HG02852 (cell line): ENCODE results near the gene MICOS13.
"Not testable (repeated sequence)": the region's sequence is repeated elsewhere in the genome, so short reads cannot be mapped to it uniquely, and the experiment has no call there.

Source experiments
- ATAC-seq: cut with Tn5 transposase; IDR thresholded peaks from one replicate; pipeline ENCODE4 v1.9.1; 2021; ENCODE audit warnings: mild to moderate bottlenecking, moderate library complexity; ENCODE audit not compliant: unreplicated experiment

Gene MICOS13

DNA sequence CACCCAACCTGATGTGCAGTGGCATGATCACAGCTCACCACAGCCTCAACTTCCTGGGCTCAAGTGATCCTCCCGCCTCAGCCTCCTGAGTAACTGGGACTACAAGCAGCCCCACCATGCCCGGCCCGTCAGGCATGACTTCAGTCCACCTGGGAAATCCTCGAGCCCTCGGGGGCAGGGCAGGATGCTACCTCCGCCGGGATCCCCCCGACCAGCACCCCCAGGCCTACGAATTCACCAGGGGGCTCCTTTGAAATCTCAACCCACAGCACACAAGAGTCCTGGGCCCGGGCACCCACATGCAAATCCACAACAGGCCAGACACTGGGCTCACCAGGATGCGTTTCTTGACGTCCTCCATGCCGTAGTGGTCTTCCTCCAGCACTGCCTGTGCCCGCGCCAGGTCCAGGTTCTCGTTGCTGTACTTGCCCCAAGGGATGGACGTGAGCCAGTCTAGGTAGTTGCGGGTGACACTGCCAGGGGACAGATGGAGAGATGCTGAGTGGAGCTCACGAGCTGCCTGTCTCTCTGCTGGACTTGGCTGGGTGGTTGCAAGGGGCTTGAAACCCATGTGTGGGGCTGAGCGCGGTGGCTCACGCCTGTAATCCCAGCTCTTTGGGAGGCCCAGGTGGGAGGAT, 20.3 kb upstream of the MICOS13 start:
- ATAC-seq, result no peak

DNA sequence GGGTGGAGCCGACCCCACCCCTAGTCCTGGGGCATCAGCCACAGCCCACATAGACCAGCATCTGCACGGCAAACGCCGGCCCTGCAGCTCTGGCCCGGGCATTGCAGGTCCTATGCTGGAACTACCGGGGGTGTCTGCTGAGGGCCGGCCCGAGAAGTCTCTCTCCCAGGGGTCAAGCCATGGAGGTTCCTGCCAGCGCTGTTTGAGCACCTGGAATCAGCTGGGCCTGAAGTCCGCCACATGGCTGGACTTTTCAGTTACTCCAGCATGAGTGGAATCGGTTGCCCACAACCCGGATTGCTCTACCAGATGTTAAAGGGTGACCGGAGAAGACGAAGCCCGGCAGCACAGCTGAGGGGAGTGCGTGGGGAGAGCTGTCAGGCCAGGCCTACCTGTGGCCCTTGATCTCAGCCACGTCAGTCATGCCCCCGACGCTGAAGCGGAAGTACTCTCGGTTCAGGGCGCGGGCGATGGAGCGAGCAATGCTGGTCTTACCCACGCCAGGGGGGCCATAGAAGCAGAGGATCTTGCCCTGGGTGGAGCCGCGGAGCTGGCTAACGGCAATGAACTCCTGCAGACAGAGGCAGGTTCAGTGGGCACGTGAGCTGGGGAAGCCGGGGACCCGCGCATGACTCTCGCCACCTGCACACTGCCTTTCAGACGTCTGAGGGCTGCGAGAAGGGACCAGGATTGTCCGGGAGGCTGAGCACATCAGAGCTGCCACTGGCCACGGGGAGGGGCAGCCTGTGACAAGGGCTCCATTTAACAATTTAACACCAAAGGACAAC, 18.5 kb upstream of the MICOS13 start:
- no peak for ATAC-seq

DNA sequence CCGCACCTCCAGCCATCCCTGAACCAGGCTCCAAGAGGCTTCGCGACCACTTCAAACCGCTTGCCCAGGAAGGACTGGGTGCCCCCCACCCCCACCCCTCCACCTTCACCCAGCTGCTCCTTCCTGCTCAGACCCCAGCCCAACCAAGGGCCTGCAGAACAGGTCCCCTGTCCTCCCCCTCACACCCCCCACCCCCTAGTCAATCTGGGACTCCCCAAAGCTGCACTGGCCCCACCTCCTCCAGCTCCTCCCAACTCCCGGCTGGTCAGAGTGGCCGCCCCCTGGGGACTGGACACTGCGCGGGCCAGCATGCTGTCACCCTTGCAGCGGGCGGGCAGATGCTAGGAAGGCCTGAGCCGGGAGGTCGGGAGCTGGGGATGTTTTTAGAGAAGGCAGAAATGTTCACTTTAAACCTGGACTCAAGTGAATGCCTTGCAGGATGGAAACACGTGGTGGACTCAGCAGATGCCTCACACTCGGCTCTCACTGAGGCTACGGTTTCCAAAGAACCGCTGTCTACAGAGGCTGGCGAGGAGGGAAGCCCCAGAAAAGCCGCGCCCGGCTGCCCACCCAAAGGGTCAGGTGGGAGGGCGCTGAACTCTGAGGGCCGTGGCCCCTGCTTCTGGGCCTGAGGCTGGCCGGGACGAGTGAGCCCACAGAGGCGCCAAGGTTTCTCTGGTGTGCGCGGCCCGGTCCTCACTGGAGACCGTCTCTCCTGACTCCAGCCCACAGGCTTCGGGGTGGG, 17.7 kb upstream of the MICOS13 start:
- ATAC-seq, result no peak

DNA sequence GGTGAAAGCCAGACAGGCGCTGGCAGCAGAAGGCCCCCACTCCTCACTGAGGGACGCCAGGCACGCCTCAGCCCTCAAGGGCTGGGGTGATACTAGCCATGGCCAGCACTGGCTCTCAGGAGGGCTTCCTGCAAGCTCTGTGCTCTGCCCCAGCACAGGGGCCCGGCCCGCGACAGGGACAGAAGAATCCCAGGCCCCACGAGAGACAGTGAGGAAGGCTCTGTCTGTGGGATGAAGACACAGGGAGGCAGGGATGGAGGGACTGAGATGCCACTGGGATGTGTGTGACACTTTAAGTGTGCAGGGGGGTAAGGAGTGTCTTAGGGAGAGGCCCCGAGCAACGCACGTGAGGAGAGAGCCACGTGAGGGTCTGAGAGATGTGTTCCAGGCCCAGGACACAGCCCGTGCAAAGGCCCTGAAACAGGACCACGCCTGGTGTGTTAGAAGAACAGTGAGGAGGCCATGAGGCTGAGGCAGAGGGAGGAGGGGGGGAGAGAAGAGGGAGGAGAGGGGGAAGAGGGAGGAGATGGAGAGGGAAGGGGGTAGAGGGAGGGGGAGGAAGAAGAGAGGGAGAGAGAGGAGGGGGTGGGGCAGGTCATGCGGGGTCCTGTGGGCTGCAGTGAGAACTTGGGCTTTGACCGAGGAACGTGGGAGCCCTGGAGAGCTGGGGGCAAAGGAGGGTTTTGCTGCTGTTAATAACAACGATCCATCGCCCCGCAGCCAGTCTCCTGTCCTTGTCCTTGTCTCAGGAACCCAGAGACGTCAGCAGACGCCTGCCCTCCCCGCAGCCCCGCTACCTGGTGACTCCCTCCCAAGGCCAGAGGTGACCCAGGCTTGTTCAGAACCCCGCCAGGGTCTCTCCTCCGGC, 16.9 kb upstream of the MICOS13 start:
- ATAC-seq, result no peak

GRCh38 chr19:5696196-5697021, 16.1 kb upstream of the MICOS13 start:
- ATAC-seq, result no peak

DNA sequence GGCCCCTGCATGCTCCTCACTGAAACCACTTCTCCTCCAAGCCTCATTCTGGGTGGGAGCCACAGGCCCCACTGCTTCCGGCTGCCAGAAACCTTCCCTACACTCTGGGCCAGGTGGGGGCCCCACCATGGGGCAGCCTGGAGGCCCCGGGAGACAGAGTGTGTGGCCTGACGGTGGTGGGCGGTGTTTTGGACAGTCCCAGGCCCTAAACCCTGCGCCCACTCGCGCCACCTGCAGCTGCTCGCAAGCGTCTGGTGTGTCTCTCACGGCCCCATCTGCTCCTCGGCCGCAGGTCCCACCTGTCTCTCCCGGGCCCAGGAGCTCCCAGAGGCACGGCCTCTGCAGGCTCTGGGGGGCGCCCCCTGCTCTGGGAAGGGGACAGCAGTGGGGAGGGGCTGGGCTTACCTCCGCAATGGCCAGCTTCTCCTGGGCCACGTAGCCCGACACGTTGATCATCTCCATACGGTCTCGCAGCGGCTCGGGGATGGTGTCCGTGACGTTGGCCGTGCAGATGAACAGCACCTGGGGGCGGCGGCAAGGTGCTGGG, 15.4 kb upstream of the MICOS13 start:
- ATAC-seq, result no peak

- ATAC-seq, result no peak
These were observed 14.8 kb upstream of the MICOS13 start for GRCh38 chr19:5694956-5695648.

- ATAC-seq, result no peak
These were observed 14.0 kb upstream of the MICOS13 start for GRCh38 chr19:5694167-5694955.

DNA sequence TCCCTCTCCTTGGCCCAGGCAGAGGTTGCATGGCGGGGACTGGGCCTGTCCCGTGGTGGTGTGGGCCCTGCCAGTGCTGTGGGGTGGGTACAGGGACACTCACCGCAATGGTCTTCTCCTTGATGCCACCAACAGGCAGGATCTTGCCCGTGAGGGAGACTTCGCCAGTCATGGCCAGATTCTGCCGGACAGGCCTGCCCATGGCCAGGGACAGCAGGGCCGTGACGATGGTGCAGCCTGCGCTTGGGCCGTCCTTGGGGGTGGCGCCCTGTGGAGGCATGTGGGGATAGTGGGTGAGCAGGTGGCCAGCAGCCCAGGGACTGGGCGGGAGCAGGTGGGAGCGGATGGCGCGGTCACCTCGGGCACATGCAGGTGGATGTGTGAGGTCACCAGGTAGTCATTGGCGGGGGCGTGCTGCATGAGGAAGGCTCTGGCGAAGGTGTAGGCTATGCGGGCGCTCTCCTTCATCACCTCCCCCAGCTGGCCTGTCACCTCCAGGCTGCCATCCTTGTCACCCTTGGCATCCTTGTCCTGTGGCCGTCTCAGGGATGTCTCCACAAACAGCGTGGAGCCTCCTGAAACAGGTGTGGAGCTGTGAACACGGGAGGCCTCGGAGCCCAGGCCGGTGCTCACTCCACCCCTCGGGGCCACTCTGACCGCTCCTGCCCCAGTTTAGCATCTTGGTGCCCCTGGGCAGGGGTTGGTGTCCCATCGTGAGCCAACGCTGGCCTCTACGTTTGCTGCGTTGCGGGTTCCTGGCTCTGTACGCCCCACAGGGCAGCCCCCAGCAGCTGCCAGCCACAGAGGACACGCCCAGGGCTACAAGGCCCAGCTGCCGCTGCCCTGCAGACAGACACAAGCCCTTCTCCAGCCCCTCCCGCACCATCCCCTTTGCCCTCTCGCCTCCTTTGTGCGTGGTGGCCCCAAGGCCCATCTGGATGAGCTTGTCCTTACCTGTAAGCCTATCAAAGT, 13.2 kb upstream of the MICOS13 start:
- ATAC-seq, result no peak

- ATAC-seq, result no peak
These were observed 12.4 kb upstream of the MICOS13 start for GRCh38 chr19:5692723-5693194.

DNA sequence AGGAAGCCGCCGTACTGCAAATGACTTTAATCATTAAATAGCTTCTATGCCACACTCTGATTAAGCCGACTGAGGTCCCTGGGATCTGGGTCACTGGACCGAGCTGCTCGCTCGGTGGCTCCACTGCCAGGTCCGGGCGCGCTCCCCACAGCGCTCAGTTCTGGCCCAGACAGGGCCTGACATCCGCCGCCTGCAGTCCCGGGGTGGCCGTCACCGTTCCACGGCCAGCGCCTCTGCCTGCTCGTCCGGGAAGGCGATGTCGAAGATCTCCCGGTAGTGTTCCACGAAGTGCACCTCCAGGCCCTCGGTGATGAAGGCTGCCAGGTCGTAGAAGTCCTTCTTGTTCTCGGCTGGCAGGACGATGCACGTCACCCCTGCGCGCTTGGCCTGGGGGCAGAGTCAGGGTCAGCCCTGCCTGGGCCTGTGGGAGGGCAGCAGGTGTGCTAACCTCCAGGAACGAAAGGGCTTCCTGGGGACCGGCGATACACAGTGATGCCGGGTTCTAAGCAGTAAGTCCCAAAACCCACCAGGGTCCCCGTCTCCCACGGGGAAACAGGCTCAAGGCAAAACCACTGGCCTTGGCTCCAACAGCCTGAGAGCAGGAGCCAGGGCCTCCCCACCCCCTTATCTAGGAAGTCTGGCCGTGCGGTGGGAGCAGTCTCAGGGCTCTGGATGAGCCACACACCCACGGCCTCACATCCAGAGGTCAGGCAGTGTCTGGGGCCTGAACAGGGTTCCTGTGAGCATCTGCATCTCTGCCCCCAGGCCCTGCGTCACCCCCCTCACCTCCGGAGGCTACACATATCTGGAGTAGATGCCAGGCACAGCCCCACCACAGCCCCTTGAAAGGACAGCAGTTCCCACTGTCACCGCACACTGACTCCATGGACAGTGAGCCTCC, 11.8 kb upstream of the MICOS13 start:
- ATAC-seq, result no peak

DNA sequence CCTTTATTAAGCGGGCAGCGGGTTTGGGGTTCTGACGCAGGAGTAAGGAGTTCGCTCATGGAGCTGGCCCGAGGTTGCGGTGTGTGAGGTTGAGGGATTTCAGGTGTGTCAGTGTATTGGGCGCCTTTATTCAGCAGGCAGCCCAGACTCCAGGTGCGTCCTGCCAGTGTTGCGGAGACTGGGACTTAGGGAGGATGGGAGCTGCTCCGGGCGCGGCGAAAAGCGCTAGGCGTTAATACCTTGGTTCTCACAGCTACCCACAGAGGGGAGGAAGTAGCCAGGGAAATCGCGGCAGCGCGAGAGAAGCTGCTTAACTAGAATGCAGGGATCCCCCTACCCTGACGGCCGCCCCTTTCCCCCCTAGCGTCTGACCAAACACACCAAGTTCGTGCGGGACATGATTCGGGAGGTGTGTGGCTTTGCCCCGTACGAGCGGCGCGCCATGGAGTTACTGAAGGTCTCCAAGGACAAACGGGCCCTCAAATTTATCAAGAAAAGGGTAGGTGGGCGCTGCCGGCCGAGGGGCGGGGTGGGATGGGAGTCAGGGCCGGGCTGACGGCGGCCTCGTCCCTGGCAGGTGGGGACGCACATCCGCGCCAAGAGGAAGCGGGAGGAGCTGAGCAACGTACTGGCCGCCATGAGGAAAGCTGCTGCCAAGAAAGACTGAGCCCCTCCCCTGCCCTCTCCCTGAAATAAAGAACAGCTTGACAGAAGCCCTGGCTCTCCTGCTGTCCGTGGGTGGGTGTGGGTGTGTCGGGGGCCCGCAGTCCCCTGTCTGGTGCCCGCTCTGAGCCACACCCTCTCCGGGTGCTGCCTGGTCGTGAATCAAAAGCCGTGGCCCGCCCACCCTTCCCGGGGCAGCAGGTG, 10.9 kb upstream of the MICOS13 start:
- ATAC-seq, result no peak

- ATAC-seq, result no peak
These were observed 10.0 kb upstream of the MICOS13 start, which contains the start of gene RPL36 for GRCh38 chr19:5690125-5690954. RPL36 (plus strand) TSS chr19:5690295; CDS start chr19:5690508, 213 bp downstream.

DNA sequence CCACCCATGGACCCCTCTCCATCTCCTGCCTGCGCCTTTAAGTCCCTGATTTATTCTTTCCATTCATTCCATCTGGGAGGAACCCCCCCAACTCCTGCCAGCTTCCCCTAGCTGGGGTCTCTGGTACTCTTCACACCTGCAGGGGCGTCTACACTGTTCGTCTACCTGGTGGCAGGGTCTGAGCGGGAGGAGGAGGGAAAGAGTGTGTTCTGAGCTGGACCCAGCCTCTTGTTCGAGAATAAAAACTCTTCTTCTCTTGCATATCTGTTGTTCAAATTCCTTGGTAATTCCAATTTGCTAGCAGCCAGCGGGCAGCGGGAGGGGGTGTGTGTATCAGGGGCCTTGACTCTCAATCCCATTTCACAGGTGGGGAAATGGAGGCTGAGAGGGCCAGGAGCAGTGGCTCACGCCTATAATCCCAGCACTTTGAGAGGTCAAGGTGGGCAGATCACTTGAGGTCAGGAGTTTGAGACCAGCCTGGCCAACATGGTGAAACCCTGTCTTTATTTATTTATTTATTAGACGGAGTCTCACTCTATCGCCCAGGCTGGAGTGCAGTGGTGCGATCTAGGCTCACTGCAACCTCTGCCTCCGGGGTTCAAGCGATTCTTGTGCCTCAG, 8.1 kb upstream of the MICOS13 start:
- not testable (repeated sequence) for ATAC-seq
